ENCODE results near the gene EPHA7.

DNA sequence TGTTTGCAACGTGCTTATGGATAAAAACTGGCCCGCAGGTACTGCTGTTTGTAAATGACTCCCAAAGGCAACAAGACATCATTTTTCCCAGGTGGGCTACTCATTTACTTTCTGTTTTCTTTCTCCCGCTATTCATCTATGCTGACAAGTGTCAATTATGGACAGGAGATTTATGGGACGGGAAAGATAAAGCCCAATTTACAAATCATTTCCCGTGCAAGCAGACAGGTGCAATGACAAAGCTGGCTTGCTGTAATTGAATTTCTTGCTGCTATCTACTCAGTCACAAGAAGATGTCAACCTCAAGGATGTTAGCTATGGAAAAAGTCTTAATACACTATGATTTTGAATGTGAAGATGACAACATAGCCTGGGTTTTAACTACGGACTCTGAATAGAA is 125.5 kb downstream of the EPHA7 start:
- TF ChIP-seq, protein P1, sequence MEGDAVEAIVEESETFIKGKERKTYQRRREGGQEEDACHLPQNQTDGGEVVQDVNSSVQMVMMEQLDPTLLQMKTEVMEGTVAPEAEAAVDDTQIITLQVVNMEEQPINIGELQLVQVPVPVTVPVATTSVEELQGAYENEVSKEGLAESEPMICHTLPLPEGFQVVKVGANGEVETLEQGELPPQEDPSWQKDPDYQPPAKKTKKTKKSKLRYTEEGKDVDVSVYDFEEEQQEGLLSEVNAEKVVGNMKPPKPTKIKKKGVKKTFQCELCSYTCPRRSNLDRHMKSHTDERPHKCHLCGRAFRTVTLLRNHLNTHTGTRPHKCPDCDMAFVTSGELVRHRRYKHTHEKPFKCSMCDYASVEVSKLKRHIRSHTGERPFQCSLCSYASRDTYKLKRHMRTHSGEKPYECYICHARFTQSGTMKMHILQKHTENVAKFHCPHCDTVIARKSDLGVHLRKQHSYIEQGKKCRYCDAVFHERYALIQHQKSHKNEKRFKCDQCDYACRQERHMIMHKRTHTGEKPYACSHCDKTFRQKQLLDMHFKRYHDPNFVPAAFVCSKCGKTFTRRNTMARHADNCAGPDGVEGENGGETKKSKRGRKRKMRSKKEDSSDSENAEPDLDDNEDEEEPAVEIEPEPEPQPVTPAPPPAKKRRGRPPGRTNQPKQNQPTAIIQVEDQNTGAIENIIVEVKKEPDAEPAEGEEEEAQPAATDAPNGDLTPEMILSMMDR (IDR thresholded peaks at IDR 0.05), result no peak
- no peak for TF ChIP-seq POLR2A (IDR thresholded peaks at IDR 0.05)
